NCI-H1930 (cell line): Measurements from ENCODE around the gene IL18BP.

Source experiments
- DNase-seq, 2 experiments: peaks; one replicate each; lab custom pipeline; 2025; lab: John Stamatoyannopoulos, UW

Gene IL18BP

GRCh38 chr11:71998649-71999310 lies at the start of gene IL18BP:
IL18BP (plus strand) TSS chr11:71998909; CDS start chr11:71999985, 1,076 bp downstream.
- no peak for DNase-seq

GRCh38 chr11:71949034-71949433 lies 49.7 kb upstream of the IL18BP start:
- no peak for DNase-seq

- DNase-seq, result no peak
These were observed 46.9 kb upstream of the IL18BP start for GRCh38 chr11:71951741-71952310.

- no peak for DNase-seq
These were observed 42.7 kb upstream of the IL18BP start for GRCh38 chr11:71955898-71956456.

- no peak for DNase-seq
These were observed 36.2 kb upstream of the IL18BP start for GRCh38 chr11:71962428-71963038.

- DNase-seq, result no peak
These were observed 35.2 kb upstream of the IL18BP start for GRCh38 chr11:71963468-71963867.

- no peak for DNase-seq
These were observed 34.1 kb upstream of the IL18BP start for GRCh38 chr11:71964641-71965040.

GRCh38 chr11:71971680-71972079 lies 27.0 kb upstream of the IL18BP start:
- DNase-seq, result no peak

GRCh38 chr11:71976551-71976950 lies 22.2 kb upstream of the IL18BP start:
- no peak for DNase-seq

- DNase-seq, result no peak
These were observed 21.6 kb upstream of the IL18BP start for GRCh38 chr11:71977090-71977489.

- no peak for DNase-seq
These were observed 20.8 kb upstream of the IL18BP start for GRCh38 chr11:71977743-71978418.

GRCh38 chr11:71979094-71979493 lies 19.6 kb upstream of the IL18BP start:
- DNase-seq, result no peak

GRCh38 chr11:71979602-71980001 lies 19.1 kb upstream of the IL18BP start:
- no peak for DNase-seq

- no peak for DNase-seq
These were observed 12.6 kb upstream of the IL18BP start for GRCh38 chr11:71986131-71986530.

GRCh38 chr11:71987521-71987920 lies 11.2 kb upstream of the IL18BP start:
- no peak for DNase-seq

GRCh38 chr11:71988050-71988449 lies 10.7 kb upstream of the IL18BP start:
- DNase-seq, result no peak

- no peak for DNase-seq
These were observed 8.0 kb upstream of the IL18BP start for GRCh38 chr11:71990701-71991100.

GRCh38 chr11:71991494-71991893 lies 7.2 kb upstream of the IL18BP start:
- no peak for DNase-seq

- DNase-seq, result no peak
These were observed 6.5 kb upstream of the IL18BP start for GRCh38 chr11:71992136-71992730.

GRCh38 chr11:71994786-71995185 lies 3.9 kb upstream of the IL18BP start:
- no peak for DNase-seq

- no peak for DNase-seq
These were observed 2.9 kb upstream of the IL18BP start for GRCh38 chr11:71995726-71996291.

- no peak for DNase-seq
These were observed 2.2 kb upstream of the IL18BP start for GRCh38 chr11:71996517-71996916.
